ENCODE results near the gene ANKRD37.

The ANKRD37 gene

GRCh38 chr4:185380320-185380719, 16.3 kb upstream of the ANKRD37 start:
- H3K4me3 ChIP-seq (replicated peaks; ENCODE audit: low read depth, low read length): no peak overlapping the region
- peaks cover 23% of the 10 kb centered on the region for H3K36me3 ChIP-seq (ENCODE audit: control insufficient read depth, insufficient read depth, low read length)
- no peaks in the 10 kb centered on the region for H3K27me3 ChIP-seq (replicated peaks; ENCODE audit: control insufficient read depth, insufficient read depth, low read length)
- no peak for DNase-seq (ENCODE audit: extremely low read depth, insufficient read length)
- no peak for TF ChIP-seq CTCF (IDR thresholded peaks at IDR 0.05; ENCODE audit: insufficient read depth, low read length, poor library complexity, severe bottlenecking)

- Histone ChIP-seq H3K27me3 (replicated peaks; ENCODE audit: control insufficient read depth, insufficient read depth, low read length) (no peaks in the 10 kb centered on the region), H3K36me3 (ENCODE audit: control insufficient read depth, insufficient read depth, low read length) (peaks cover 19% of the 10 kb centered on the region), H3K4me3 (replicated peaks; ENCODE audit: low read depth, low read length) (no peak overlapping the region)
- DNase-seq (ENCODE audit: extremely low read depth, insufficient read length): no peak
- no peak for TF ChIP-seq CTCF (IDR thresholded peaks at IDR 0.05; ENCODE audit: insufficient read depth, low read length, poor library complexity, severe bottlenecking)
Observed at GRCh38 chr4:185381288-185382196, 15.1 kb upstream of the ANKRD37 start.

- Histone ChIP-seq H3K36me3 (ENCODE audit: control insufficient read depth, insufficient read depth, low read length) (peaks cover 16% of the 10 kb centered on the region), H3K4me3 (replicated peaks; ENCODE audit: low read depth, low read length) (no peak overlapping the region), H3K27me3 (replicated peaks; ENCODE audit: control insufficient read depth, insufficient read depth, low read length) (no peaks in the 10 kb centered on the region)
- TF ChIP-seq CTCF (IDR thresholded peaks at IDR 0.05; ENCODE audit: insufficient read depth, low read length, poor library complexity, severe bottlenecking): no peak
- no peak for DNase-seq (ENCODE audit: extremely low read depth, insufficient read length)
Observed at GRCh38 chr4:185382754-185383153, 13.9 kb upstream of the ANKRD37 start.

- H3K4me3 ChIP-seq (replicated peaks; ENCODE audit: low read depth, low read length): no peak overlapping the region
- no peak for TF ChIP-seq CTCF (IDR thresholded peaks at IDR 0.05; ENCODE audit: insufficient read depth, low read length, poor library complexity, severe bottlenecking)
- peaks cover 10% of the 10 kb centered on the region for H3K36me3 ChIP-seq (ENCODE audit: control insufficient read depth, insufficient read depth, low read length)
- no peaks in the 10 kb centered on the region for H3K27me3 ChIP-seq (replicated peaks; ENCODE audit: control insufficient read depth, insufficient read depth, low read length)
- no peak for DNase-seq (ENCODE audit: extremely low read depth, insufficient read length)
Observed at GRCh38 chr4:185383451-185383850, 13.2 kb upstream of the ANKRD37 start.

- Histone ChIP-seq H3K36me3 (ENCODE audit: control insufficient read depth, insufficient read depth, low read length) (peaks cover 10% of the 10 kb centered on the region), H3K27me3 (replicated peaks; ENCODE audit: control insufficient read depth, insufficient read depth, low read length) (no peaks in the 10 kb centered on the region), H3K4me3 (replicated peaks; ENCODE audit: low read depth, low read length) (no peak overlapping the region)
- no peak for TF ChIP-seq CTCF (IDR thresholded peaks at IDR 0.05; ENCODE audit: insufficient read depth, low read length, poor library complexity, severe bottlenecking)
- DNase-seq (ENCODE audit: extremely low read depth, insufficient read length): no peak
Observed at GRCh38 chr4:185384061-185384460, 12.6 kb upstream of the ANKRD37 start.

Data from GM06990 (cell line).